ENCODE results near the gene ALCAM.

Gene ALCAM

DNA sequence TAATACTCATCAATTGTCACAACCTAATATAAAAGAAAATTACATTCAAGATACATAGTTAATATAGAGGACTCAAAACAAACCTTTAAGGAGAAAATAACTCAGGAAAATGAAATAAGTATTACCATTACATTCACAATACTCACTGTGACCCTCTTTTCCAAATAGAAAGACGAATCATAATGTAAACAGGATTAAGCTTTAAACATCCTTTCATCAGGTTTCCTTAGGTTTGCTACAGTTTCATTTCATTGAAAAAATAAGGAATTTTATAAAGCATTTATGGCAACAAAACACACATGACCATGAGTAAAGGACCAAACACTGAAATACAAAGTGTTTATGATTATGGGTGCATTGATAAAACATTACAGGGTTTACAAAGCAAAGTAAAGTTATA lies 162.7 kb downstream of the ALCAM start:
- no peak for DNase-seq (ENCODE audit: low read depth)

DNA sequence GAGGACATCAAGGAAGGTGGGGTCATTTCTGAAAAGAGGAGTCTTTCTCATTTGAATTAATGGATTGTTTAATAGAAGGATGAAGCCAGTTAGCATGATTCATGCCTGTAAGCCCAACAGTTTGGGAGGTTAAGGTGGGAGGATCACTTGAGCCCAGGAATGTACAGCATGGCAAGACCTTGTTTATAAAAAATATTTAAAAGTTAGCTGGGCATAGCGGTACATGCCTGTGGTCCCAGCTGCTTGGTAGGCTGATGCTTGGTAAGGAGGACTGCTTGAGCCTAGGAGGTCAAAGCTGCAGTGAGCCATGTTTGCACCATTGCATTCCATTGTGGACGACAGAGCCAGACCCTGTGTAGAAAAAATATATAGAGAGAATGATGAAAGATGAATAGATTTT lies 165.5 kb downstream of the ALCAM start:
- DNase-seq (ENCODE audit: low read depth) = no peak

DNA sequence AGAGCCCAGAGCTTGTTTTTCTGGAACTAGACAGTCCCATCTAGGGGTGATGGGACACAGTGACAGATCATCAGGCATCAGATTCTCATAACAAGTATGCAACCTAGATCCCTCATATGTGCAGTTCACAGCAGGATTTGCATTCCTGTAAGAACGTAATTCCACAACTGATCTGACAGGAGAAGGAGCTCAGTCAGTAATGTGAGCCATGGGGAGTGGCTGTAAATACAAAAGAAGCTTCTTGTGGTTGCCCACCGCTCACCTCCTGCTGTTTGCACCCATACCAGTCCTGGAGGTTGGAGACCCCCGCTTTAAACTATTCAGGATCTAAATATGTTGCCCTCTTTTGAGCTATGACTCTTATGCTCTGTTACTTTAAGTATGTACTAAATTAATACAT lies 167.3 kb downstream of the ALCAM start:
- DNase-seq (ENCODE audit: low read depth) = no peak

DNA sequence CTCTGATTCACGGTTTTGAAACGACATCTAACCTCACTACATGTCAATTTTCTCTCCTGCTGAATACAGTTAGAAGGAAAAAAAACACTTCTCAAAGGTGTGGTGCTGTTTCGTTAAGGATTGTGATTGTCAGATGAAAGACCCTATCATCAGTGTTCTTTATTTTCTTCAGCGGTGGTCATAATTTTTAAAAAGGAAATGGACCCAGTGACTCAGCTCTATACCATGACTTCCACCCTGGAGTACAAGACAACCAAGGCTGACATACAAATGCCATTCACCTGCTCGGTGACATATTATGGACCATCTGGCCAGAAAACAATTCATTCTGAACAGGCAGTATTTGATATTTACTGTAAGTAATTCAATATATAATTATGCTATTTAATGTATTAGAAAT lies 167.8 kb downstream of the ALCAM start:
- no peak for DNase-seq (ENCODE audit: low read depth)

DNA sequence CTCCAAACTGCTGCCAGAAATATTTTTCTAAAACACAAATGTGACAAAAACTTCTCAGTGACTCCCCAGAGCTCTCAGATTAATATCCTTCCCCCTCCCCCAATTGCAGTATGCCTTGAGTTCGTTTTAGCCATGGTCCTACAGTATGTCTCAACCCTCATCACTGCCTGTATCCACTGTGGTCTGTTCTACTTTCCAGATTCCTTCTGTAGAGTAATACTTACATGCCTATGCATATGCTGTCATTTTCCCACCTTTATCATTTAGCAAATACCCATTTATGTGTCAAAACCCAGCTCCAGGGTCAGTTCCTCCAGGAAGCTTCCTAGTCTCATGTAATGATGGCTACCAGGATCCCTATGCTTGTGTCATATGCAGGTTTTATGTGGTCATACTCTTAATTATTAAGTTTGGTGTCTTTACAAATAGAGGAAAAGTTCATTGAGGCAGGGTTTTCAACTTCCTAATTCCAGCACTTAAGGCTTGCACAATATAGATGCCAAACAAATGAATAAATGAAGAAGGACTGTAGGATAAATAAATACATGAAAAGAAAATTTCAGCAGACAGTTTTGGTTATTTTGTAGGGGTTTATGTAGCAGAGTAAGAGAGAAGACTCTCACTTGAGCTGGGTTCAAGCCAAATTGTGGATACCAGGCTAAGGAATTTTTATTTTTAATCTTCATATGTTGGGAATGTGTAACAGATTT lies 170.8 kb downstream of the ALCAM start:
- no peak for DNase-seq (ENCODE audit: low read depth)

DNA sequence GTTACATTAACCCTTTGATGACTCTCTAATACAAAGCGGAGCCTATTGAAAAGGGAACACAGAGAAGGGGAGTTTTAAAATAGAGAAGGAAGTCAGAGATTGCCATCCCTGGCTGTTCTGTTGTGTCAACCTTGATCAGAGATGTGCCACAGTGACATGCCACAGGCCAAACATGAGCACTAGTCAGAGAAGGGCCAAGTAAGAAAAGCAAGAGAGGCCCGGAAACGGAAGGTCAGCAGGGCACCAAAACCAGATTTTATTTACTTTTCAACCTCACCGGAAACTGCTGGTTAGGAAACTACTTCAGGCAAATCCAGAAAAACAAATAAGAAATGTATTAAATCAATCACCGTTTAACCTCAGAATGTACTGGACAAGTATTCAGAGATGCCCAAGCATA lies 171.8 kb downstream of the ALCAM start:
- no peak for DNase-seq (ENCODE audit: low read depth)

DNA sequence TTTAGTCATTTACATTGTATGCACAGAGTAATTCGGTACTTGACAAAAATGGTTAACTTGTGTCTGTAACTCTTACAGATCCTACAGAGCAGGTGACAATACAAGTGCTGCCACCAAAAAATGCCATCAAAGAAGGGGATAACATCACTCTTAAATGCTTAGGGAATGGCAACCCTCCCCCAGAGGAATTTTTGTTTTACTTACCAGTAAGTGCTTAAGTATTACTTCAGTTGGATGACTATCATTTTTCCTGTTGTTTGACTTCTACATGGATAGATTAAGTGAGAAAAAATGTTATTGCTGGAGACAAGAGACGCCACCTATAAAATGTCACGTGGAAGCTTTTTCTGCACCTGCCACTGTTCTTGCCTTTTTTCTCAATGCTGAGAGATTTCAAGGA lies 173.2 kb downstream of the ALCAM start:
- DNase-seq (ENCODE audit: low read depth) = no peak

DNA sequence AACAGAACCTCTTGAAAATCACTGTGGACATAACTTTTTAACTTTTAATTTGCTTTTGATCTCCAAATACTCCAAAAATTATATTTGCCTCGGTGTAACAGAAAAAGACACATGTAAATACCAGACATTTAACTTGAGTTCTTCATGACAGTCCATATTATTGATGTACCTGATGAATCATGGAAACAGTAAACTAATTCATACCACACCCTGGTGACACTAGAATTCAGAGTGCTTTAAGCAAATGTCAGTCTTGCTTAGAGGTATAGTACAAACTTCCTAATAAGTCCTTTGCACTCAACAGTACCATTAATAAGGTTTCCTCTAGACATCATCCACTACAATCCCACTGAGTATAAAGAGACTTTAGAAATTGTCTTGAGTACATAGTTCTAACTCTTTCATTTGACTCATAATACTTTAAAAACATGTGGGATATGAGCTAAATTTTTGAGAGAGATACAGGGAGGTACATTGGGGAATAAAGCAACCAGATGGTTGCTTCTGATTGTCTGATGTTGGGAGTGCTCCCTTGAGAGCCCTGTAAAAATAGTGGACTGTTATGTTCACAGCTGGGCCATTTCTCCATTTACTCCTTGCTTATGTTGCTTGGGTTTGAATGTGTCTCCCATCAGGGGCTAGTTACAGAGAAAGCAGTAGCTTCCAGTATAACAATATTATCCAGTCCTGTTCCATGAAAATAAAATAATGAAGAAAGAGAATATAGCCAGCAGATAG lies 175.7 kb downstream of the ALCAM start:
- no peak for DNase-seq (ENCODE audit: low read depth)

DNA sequence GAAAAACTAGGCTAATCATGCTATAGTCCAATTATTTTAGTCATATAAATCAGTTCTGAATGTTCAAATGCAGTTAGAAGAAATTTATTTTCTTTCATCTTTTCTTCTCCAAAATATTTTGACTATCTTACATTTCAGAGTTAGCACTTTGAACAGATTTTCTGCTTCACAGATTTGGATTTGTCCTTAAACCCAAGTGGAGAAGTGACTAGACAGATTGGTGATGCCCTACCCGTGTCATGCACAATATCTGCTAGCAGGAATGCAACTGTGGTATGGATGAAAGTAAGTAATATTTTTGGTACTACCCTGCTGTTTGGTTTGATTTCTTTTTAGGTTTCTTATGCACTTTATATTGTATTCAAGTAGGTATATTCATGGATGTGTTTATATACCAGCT lies 178.3 kb downstream of the ALCAM start:
- no peak for DNase-seq (ENCODE audit: low read depth)

DNA sequence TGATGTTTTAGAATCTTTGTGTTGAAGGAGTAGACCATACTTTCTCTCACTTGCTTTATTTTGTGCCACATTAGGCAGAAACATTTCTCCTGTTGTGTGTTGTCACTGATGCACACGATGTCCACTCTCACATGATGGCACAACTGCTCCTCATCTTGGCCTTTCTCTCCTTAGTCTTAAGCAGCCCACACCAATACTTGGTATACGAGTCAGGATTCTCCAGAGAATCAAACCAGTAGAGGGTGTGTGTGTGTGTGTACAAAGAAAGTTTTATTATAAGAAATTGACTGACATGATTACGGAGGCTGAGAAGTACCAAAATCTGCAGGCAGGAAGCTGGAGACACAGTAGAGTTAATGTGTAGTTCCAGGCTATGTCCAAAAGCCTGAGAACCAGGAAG lies 187.1 kb downstream of the ALCAM start:
- no peak for DNase-seq (ENCODE audit: low read depth)

DNA sequence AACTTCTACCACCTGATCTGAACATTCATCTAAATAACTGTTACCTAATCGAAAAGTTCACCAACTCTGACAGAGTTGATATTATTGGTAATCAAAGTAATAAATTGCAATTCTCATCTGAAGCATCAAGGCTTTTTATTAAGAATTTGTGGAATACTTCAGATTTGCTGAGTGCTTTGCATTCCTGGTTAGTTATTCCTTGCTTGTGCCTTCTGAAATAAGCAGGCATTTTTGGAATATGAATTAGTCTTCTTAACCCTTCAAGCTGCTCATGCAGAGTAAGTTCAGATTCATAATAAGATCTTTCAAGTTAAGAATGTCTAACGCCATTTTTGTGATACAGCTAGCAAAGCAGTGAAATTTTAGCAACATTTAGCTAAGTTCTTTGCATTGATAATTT lies 188.5 kb downstream of the ALCAM start:
- no peak for DNase-seq (ENCODE audit: low read depth)

DNA sequence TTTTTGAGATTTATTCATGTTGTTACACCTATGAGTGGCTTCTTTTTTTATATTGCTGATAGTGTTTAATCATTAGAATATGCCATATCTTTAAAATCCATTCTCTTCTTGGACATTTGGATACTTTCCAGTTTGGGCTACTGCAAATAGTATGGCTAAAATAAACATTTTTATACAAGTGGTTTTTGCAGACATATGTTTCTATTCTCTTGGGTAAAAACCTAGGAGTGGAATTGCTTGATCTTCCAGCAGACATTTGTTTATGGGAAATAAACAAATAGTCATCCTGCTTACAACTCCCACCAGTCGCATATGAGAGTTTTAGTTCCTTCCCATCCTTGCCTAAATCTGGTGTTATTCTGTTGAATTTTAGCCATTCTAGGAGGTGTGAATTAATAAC lies 193.1 kb downstream of the ALCAM start:
- DNase-seq (ENCODE audit: low read depth) = no peak

DNA sequence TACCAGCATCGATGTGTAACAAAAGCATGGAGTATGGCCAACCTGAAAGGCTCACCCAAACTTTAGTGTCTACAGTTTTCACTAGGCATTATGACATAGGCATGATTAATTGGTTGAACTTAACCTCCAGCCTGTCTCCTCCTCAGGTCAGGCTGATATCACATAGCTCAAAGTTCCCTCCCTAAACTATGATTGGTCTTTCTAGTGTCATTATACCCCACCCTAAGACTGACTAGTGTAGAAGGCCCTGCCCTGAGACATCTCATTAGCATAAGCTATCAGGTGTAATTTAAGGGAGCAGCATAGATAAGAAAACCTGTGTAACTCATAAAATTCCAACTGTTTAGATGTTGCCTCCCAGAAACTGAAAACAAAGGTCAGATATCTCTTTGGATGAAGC lies 195.2 kb downstream of the ALCAM start:
- DNase-seq (ENCODE audit: low read depth) = no peak

DNA sequence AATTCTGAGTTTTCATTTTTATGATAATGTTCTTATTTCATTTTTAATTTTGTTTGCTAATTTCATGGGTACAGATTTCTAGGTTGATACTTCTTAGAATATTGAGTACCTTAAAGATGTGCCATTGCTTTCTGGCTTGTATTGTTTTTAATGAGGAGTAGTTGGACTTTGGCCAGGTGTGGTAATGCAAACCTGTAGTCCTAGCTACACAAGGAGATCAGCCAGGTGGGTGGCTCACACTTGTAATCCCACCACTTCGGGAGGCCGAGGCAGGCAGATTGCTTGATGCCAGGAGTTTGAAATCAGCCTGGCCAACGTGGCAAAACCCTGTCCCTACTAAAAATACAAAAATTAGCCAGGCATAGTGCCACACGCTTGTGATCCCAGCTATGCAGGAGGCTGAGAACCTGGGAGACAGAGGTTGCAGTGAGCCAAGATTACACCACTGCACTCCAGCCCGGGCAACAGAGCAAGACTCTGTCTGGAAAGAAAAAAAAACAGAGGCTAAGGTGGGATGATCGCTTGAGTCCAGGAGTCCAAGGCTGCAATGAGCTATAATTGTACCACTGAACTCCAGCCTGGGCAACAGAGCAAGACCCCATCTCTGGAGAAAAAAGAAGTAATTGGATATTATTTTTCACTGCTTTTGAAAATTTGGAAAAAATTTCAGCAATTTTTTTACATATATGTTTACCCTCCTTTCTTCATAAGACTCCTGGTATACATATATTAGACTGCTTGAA lies 198.0 kb downstream of the ALCAM start:
- DNase-seq (ENCODE audit: low read depth) = no peak

DNA sequence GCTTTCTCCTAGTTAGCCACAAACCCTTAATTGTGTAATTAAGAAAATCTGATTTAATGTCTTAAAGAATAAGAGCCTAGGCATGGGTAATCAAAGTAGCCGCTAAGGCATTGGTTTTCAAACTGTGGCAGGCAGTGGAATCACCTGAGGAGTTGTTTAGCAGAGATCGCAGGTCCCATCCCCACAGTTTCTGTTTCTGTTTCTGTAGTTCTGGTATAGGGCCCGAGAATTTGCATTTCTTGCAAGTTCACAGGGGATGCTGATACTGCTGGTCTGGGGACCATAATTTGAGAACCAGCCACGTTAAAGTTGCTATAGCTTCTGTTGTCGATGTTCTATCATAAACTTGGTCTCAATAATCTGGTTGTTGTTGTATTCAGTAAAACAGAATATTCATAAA lies 204.3 kb downstream of the ALCAM start:
- DNase-seq (ENCODE audit: low read depth) = no peak

DNA sequence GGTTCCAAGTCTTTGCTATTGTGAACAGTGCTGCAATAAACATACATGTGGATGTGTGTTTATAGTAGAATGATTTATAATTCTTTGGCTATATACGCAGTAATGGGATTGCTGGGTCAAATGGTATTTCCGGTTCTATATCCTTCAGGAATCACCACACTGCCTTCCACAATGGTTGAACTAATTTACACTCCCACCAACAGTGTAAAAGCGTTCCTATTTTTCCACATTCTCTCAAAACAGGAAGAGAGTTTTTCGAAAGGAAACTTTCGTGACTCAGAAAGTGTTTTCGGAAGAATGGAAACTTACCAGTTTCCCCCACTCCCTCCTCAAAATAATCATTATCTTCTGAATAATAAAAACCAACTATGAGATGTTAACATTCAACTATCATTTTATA lies 205.8 kb downstream of the ALCAM start:
- no peak for DNase-seq (ENCODE audit: low read depth)

DNA sequence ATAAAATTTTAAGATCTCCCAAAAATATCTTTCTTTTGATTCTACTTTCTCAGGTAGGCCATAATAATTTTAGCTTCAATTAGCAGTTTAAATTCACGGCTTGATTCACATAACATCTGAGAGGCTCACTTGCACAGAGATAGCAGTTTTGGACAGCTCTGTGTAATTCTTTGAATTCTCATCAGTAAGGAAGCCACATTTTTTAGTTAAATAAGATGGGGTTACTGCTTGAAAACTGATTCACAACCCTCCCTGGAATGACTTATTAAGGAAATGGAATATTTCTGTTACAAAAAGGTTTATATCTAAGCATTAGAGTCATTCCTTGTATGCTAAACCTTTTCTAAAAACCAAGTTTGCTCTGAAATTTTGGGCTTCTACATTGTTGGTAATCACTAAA lies 212.7 kb downstream of the ALCAM start:
- no peak for DNase-seq (ENCODE audit: low read depth)

DNA sequence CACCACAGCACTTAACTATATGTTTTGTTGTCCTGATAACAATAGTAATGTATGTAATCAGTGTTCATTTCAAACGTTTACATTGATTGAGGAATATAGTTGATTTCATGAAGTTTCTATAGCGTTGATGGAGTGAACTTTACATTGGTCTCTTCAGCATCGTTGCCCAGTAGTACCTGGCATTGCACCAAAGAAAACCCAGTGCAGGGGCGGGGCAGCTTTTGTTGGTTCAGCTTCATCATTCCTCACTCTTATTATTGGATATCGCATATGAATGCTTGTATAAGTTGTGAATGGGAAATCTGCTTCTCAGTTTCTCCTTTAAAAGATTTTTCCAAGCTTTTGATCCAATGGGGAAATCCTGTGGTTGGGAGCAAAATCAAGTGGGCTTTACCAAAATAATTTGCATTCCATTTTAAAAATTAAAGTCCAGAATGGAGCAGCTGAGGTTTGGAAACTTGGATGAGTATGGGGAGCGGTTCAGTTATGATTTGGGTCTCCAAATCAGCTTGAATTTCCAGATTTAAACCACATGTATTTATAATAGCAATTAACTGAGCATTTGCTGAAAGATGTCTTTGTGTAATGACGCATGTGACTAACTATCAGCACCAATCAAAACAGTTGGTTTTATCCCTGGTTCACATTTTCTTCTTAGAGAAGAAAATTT lies 213.7 kb downstream of the ALCAM start:
- no peak for DNase-seq (ENCODE audit: low read depth)

DNA sequence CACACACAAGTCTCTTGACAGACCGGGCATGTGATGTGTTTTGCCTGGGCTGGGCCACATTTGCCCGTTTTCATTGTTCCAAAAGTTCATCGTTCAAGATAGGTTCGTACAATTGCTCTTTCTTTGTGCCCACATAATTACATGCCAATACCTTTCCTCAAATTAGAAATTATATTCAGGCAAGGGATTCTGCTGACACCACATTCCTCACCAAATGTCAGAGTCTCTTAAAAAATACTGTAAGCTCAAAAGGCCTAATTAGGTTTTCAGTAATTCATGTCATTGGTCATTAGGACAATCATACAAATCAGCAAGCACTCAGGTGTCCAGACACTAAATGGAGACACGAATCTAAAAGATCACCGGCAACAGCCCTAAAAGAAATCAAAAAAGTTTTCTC lies 215.3 kb downstream of the ALCAM start:
- no peak for DNase-seq (ENCODE audit: low read depth)

DNA sequence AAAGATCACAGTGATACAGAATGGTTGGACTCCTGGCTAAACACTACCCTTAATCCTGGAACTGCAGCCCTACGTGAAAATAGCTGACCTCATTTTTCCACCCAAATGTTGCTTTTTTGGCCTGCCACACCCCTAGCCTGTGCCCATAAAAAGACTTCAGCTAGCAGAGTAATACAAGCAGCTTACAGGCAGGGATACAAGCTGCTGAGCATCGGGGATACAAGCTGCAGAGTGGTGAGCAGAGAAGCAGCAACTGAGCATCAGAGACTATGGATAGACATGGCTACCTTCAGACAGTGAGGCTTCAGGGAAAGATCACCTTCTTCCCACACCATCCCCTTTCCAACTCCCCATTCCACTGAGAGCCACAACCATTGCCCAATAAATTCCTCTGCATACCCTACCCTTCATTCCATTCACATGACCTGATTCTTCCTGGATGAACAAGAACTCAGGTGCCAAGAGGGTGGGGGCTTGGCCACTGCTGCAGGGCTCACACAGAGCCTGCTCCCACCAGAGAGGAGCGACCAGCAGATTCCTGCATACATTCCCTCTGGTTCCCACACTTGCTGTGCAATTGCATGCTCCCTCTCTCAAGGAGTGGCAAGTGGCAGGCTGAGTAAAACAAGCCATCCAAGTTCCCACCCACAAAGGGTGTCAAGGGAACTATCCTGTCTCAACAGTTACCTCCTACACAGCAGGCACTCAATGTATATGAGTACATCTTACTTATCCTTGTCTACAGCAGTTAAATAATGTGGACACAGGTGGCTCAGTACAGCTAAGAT lies 217.5 kb downstream of the ALCAM start:
- no peak for DNase-seq (ENCODE audit: low read depth)

DNA sequence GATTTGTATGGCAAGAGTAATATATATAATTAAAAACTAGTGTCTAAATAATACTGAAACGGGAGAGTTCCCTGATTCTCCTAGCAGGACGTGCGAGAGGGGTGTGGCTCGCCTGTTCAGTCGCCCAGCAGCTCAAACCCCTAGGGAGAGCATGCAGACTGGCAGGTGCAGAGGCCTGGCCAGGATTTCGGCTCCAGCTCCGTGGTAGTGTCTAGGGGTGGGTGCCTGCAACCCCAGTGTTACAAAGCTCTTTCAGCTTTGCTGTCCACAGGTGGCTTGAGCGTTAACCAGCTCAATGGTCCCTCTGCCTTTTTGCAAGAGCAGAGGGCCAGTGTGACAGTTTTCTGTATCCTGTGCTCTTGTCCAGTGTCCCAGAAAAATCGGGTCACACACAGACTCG lies 226.6 kb downstream of the ALCAM start:
- no peak for DNase-seq (ENCODE audit: low read depth)

DNA sequence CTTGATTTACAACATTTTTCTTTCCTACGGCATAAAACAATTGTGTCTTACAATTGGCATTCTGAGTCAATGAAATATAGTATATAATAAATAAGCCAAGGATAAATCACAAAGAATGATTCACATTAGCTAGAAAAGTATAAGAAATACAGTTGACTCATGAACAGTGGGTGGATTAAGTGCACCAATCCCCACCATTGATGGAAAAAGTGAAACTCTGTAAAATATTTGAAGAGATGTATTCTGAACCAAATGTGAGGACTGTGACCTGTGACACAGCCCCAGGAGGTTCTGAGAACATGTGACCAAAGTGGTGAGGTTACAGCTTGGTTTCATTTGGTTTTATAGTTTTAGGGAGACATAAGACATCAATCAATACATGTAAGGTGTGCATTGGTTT lies 227.5 kb downstream of the ALCAM start:
- DNase-seq (ENCODE audit: low read depth) = no peak

Data from activated T-helper 1 cell treated with Interleukin-2 at 50 U/mL for 16 hours (primary cell).